HEK293 (cell line): ENCODE measurements around the gene SGMS1.

Source experiments
- GLIS2 ChIP-seq: fragments of 450-650 bp; formaldehyde crosslinking; IDR thresholded peaks from 2 replicates; pipeline ENCODE4 v1.5.1; 2016; ENCODE audit warnings: missing biosample characterization, missing genetic modification characterization
- ZBTB1 ChIP-seq: fragments of 450-650 bp; formaldehyde crosslinking; IDR thresholded peaks from 2 replicates; pipeline ENCODE4 v1.5.1; 2016; ENCODE audit warnings: missing biosample characterization, missing genetic modification characterization
- ZNF274 ChIP-seq, 2 experiments: fragments of 200-500 bp in 1 of 2; fragments of 450-650 bp in 1 of 2; sonication (Bioruptor generic) in 1 of 2; formaldehyde crosslinking in 1 of 2; IDR thresholded peaks; 2 replicates each; pipeline versions ENCODE4 v1.5.1 to v1.6.1; 2014 to 2016; ENCODE audit warnings: borderline replicate concordance in 1 of 2, inconsistent platforms in 1 of 2, low read length in 1 of 2, missing biosample characterization in 1 of 2, missing genetic modification characterization in 1 of 2
- ZNF423 ChIP-seq: fragments of 450-650 bp; formaldehyde crosslinking; IDR thresholded peaks from 2 replicates; pipeline ENCODE4 v1.5.1; 2016; ENCODE audit warnings: missing biosample characterization, missing genetic modification characterization
- ZSCAN16 ChIP-seq: fragments of 450-650 bp; formaldehyde crosslinking; IDR thresholded peaks from 2 replicates; pipeline ENCODE4 v1.5.1; 2016; ENCODE audit warnings: missing biosample characterization, missing genetic modification characterization
- TF ChIP-seq, protein P1 (sequence below): fragments of 450-650 bp; formaldehyde crosslinking; IDR thresholded peaks from 2 replicates; pipeline ENCODE4 v1.5.1; 2016; ENCODE audit warnings: missing biosample characterization, missing genetic modification characterization

DNA sequence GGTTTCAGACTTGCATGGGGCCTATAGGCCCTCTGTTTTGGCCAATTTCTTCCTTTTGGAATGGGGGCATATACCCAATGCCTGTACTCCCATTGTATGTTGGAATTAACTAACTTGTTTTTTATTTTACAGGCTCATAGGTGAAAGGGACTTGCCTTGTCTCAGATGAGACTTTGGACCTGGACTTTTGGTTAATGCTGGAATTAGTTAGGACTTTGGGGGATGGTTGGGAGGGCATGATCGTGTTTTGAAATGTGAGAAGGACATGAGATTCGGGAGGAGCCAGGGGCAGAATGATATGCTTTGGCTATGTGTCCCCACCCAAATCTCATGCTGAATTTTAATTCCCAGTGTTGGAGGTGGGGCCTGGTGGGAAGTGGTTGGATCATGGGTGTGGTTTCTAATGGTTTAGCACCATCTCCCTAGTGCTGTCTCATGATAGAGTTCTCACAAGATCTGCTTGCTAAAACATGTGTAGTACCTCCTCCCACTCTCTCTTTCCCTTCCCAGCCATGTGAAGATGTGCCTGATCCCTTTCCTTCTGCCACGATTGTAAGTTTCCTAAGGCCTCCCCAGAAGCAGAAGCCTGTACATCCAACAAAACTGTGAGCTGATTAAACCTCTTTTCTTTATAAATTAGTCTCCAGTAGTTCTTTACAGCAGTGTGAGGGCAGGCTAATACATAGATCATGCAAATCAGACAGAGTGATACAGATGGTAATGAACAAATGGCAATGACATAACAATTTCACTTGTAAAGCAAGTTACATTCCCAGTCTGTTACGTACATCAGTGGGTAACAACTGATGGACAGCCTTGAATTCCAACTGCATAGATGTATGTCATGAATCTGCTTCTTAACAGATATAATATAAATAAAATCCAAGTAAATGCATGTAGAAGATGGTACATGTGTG, 146.2 kb downstream of the SGMS1 start:
- TF ChIP-seq GLIS2 (tag by site-specific recombination) (no peak), ZSCAN16 (tag by site-specific recombination) (no peak), ZNF274 (IDR thresholded peaks at IDR 0.05; ENCODE audit: low read length) (no peak), ZNF274 (tag by site-specific recombination; IDR thresholded peaks at IDR 0.05; ENCODE audit: borderline replicate concordance) (no peak), ZNF423 (tag by site-specific recombination) (no peak), ZBTB1 (tag by site-specific recombination) (no peak)
- TF ChIP-seq, protein P1, sequence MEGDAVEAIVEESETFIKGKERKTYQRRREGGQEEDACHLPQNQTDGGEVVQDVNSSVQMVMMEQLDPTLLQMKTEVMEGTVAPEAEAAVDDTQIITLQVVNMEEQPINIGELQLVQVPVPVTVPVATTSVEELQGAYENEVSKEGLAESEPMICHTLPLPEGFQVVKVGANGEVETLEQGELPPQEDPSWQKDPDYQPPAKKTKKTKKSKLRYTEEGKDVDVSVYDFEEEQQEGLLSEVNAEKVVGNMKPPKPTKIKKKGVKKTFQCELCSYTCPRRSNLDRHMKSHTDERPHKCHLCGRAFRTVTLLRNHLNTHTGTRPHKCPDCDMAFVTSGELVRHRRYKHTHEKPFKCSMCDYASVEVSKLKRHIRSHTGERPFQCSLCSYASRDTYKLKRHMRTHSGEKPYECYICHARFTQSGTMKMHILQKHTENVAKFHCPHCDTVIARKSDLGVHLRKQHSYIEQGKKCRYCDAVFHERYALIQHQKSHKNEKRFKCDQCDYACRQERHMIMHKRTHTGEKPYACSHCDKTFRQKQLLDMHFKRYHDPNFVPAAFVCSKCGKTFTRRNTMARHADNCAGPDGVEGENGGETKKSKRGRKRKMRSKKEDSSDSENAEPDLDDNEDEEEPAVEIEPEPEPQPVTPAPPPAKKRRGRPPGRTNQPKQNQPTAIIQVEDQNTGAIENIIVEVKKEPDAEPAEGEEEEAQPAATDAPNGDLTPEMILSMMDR (tag by site-specific recombination) = no peak
